ENCODE measurements around the gene ARHGAP21. TPM values are rescaled to one million over a fixed set of nuclear protein-coding genes. Genes with fewer than 3 reads are reported as not detected.

The ARHGAP21 gene
- total and polyA plus RNA-seq, 9 of the 15 experiments (the other 6 are each of a cell fraction or from before 2014, with no cell fraction given), result 13.6 to 145 (median 60.8) TPM

- TF ChIP-seq MLX (CRISPR knock-in tag; conservative IDR thresholded peaks at IDR 0.05), result no peak
- TF ChIP-seq ZNF592 (IDR thresholded peaks at IDR 0.05), result peak; percentile 38; the same call in 1 of the 2 replicates
- peak; percentile 59 for TF ChIP-seq SMC3 (conservative IDR thresholded peaks at IDR 0.05; ENCODE audit: insufficient read depth, low read depth, low read length)
- TF ChIP-seq USF2 (CRISPR knock-in tag; IDR thresholded peaks at IDR 0.05), result no peak
- TF ChIP-seq RUNX1 (IDR thresholded peaks at IDR 0.05; ENCODE audit: low read depth), result no peak
- TF ChIP-seq PHB (CRISPR knock-in tag; IDR thresholded peaks at IDR 0.05), result no peak
- TF ChIP-seq ZBTB12 (CRISPR knock-in tag; IDR thresholded peaks at IDR 0.05), result no peak
- no peak for TF ChIP-seq TRIM28 (IDR thresholded peaks at IDR 0.05)
- no peak for TF ChIP-seq RFX5 (IDR thresholded peaks at IDR 0.05; ENCODE audit: low read depth, low read length)
- no peak for TF ChIP-seq ZBTB34 (CRISPR knock-in tag; IDR thresholded peaks at IDR 0.05)
- no peak for TF ChIP-seq ZNF561 (CRISPR knock-in tag; conservative IDR thresholded peaks at IDR 0.05)
- no peak for TF ChIP-seq FIP1L1 (IDR thresholded peaks at IDR 0.05; ENCODE audit: low read depth, low read length, poor library complexity, severe bottlenecking)
- no peak for TF ChIP-seq ZNF76 (CRISPR knock-in tag; IDR thresholded peaks at IDR 0.05; ENCODE audit: borderline replicate concordance)
- TF ChIP-seq SMARCC2 (IDR thresholded peaks at IDR 0.05; ENCODE audit: low read depth), result no peak
- no peak for TF ChIP-seq MEIS2 (IDR thresholded peaks at IDR 0.05; ENCODE audit: partially characterized antibody)
- no peak for TF ChIP-seq XRCC3 (IDR thresholded peaks at IDR 0.05)
- TF ChIP-seq HNRNPUL1 (IDR thresholded peaks at IDR 0.05; ENCODE audit: low read length), result no peak
- no peak for TF ChIP-seq SAFB (IDR thresholded peaks at IDR 0.05; ENCODE audit: borderline replicate concordance, low read depth, low read length)
- TF ChIP-seq GATAD2B (IDR thresholded peaks at IDR 0.05; ENCODE audit: borderline replicate concordance), result peak; percentile 68; the same call in 1 of the 2 replicates
- TF ChIP-seq SIRT6 (IDR thresholded peaks at IDR 0.05; ENCODE audit: low read depth, low read length), result no peak
- TF ChIP-seq EGR1 (conservative IDR thresholded peaks at IDR 0.05), result no peak
These were observed 80.6 kb downstream of the ARHGAP21 start (continued) for GRCh38 chr10:24642921-24643678.
